Measurements from ENCODE around the gene TLE2.

DNA sequence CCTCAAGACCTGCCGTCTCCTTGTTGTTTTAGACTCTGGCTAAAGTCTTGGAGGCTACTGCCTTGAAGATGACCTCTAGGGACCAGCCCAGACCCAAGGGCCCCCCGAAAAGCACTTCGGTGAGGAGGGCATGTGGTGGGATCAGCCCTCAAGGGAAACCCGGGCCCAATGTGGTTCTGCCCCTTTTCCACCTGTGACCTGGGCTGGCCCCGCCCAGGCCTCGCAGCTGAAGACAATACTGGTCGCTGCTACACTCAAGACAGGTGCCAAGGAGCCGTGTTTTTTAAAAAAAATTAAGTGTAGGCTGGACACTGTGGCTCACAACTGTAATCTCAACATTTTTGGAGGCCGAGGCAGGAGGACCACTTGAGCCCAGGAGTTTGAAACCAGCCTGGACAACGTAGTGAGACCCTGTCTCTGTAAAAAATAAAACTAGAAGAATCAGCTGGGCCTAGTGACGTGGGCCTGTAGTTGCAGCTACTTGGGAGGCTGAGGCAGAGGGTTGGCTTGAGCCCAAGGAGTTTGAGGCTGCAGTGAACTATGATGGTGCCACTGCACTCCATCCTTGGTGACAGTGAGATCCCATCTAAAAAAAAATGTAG is 50.8 kb downstream of the TLE2 start:
- TF ChIP-seq, protein P1, sequence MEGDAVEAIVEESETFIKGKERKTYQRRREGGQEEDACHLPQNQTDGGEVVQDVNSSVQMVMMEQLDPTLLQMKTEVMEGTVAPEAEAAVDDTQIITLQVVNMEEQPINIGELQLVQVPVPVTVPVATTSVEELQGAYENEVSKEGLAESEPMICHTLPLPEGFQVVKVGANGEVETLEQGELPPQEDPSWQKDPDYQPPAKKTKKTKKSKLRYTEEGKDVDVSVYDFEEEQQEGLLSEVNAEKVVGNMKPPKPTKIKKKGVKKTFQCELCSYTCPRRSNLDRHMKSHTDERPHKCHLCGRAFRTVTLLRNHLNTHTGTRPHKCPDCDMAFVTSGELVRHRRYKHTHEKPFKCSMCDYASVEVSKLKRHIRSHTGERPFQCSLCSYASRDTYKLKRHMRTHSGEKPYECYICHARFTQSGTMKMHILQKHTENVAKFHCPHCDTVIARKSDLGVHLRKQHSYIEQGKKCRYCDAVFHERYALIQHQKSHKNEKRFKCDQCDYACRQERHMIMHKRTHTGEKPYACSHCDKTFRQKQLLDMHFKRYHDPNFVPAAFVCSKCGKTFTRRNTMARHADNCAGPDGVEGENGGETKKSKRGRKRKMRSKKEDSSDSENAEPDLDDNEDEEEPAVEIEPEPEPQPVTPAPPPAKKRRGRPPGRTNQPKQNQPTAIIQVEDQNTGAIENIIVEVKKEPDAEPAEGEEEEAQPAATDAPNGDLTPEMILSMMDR (IDR thresholded peaks at IDR 0.05; ENCODE audit: low read depth, low read length): no peak
- TF ChIP-seq EZH2phosphoT487 (IDR thresholded peaks at IDR 0.05; ENCODE audit: low read depth): no peak

Data from OCI-LY3 (cell line).